ENCODE data around the gene NEIL1. TPM values are rescaled to one million over a fixed set of nuclear protein-coding genes. Genes with fewer than 3 reads are reported as not detected.
"Not testable (repeated sequence)": the region's sequence is repeated elsewhere in the genome, so short reads cannot be mapped to it uniquely, and the experiment has no call there.

Gene NEIL1, protein sequence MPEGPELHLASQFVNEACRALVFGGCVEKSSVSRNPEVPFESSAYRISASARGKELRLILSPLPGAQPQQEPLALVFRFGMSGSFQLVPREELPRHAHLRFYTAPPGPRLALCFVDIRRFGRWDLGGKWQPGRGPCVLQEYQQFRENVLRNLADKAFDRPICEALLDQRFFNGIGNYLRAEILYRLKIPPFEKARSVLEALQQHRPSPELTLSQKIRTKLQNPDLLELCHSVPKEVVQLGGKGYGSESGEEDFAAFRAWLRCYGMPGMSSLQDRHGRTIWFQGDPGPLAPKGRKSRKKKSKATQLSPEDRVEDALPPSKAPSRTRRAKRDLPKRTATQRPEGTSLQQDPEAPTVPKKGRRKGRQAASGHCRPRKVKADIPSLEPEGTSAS
- 21.7 and 29.5 TPM in 2 replicates for total RNA-seq
- 29.5 and 34.5 TPM in 2 replicates for polyA plus RNA-seq
- 4.2 and 12.2 TPM in 2 replicates for polyA plus RNA-seq (2011; cell fraction: cytosol; rRNA removed)
- polyA plus RNA-seq (2011; cell fraction: nucleus; rRNA removed): 156 and 206 TPM in 2 replicates
- 10.6 and 11.3 TPM in 2 replicates for polyA plus RNA-seq (2012)
- 14.8 and 29.0 TPM in 2 replicates for polyA minus RNA-seq
- 3.4 TPM for polyA minus RNA-seq (2011; cell fraction: cytosol; rRNA and poly(A)+ RNA removed)
- polyA minus RNA-seq (2011; cell fraction: nucleus; rRNA and poly(A)+ RNA removed): 23.5 and 34.7 TPM in 2 replicates
- percentile 48 among the genes with signal in this experiment for Bru-seq, nascent RNA
- BruChase-seq, experiment 1, labeled RNA remaining after a 6-hour chase: percentile 68 among the genes with signal in this experiment
- BruChase-seq, experiment 2, labeled RNA remaining after a 2-hour chase: percentile 64 among the genes with signal in this experiment
- long read RNA-seq, partial matches to known transcripts: 6 of 22 reads
- long read RNA-seq, other reads (novel, unspliced or antisense): 13 of 22 reads

DNA sequence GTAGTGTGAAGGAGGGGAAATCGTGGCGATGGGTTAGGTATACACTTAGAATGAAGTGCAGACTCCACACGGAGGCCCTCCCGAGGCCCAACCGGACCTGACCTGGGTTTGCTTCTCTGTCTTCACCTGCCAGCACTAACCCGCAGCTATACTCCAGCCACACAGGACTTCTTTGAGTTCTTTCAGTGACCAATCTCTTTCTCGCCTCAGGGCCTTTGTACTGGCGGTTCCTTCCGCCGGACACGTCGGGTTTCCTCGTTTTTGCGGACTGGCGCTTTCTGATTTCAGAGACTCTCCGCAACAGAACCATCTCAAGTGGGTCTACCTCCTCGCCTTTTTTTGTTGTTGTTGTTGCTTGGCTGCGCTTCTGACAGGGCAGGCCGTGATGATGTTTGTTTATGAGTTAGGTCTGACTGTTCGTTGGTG is at the start of gene NEIL1:
Gene NEIL1, plus strand, starts transcription at position 244 of the 426 bp plus-strand sequence. CDS start 1,867 bp downstream, outside the sequence.
- DNase-seq (ENCODE audit: low read depth, low spot score): peak; percentile 42
- Histone ChIP-seq H3K79me2 (ENCODE audit: control insufficient read depth, insufficient read depth, low read length) (no peaks in the 10 kb centered on the region), H3K9me3 (replicated peaks; ENCODE audit: control insufficient read depth, insufficient read depth, low read length) (no peaks in the 10 kb centered on the region), H3K4me3 (replicated peaks in 1 of 3; ENCODE audit: insufficient read depth in 1 of 3, low read depth in 1 of 3, low read length in 3 of 3) (peak within 1 kb of the TSS; percentile 59 to 84 (median 68)), H3K27ac (ENCODE audit: insufficient read depth, low read depth, low read length) (no peak within 1 kb of the TSS), H3K4me1 (ENCODE audit: control insufficient read depth, extremely low read depth, insufficient read depth, low read length) (peaks cover 7% of the 10 kb centered on the region), H2AFZ (ENCODE audit: low read depth, low read length) (peak within 1 kb of the TSS; percentile 65), H3K36me3 (ENCODE audit: control insufficient read depth in 2 of 2, extremely low read depth in 1 of 2, insufficient read depth in 2 of 2, low read length in 2 of 2) (no peaks in the 10 kb centered on the region), H3K9me1 (replicated peaks; ENCODE audit: control insufficient read depth, extremely low read depth, insufficient read depth, low read length) (no peaks in the 10 kb centered on the region), H4K20me1 (replicated peaks; ENCODE audit: control insufficient read depth, extremely low read depth, insufficient read depth, low read length) (no peaks in the 10 kb centered on the region), H3K9ac (replicated peaks; ENCODE audit: extremely low read depth, insufficient read depth, low read length) (peak within 1 kb of the TSS; percentile 28), H3K4me2 (ENCODE audit: insufficient read depth, low read length) (peak within 1 kb of the TSS; percentile 53), H3K27me3 (ENCODE audit: control insufficient read depth in 2 of 2, insufficient read depth in 2 of 2, low read length in 2 of 2) (no peaks in the 10 kb centered on the region)
- TF ChIP-seq, protein P1, sequence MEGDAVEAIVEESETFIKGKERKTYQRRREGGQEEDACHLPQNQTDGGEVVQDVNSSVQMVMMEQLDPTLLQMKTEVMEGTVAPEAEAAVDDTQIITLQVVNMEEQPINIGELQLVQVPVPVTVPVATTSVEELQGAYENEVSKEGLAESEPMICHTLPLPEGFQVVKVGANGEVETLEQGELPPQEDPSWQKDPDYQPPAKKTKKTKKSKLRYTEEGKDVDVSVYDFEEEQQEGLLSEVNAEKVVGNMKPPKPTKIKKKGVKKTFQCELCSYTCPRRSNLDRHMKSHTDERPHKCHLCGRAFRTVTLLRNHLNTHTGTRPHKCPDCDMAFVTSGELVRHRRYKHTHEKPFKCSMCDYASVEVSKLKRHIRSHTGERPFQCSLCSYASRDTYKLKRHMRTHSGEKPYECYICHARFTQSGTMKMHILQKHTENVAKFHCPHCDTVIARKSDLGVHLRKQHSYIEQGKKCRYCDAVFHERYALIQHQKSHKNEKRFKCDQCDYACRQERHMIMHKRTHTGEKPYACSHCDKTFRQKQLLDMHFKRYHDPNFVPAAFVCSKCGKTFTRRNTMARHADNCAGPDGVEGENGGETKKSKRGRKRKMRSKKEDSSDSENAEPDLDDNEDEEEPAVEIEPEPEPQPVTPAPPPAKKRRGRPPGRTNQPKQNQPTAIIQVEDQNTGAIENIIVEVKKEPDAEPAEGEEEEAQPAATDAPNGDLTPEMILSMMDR (IDR thresholded peaks at IDR 0.05; ENCODE audit: extremely low read depth in 1 of 2, insufficient read depth in 1 of 2, low read depth in 1 of 2, low read length in 2 of 2): no peak
- no peak for TF ChIP-seq POLR2AphosphoS5 (IDR thresholded peaks at IDR 0.05; ENCODE audit: insufficient read depth, low read depth, low read length)
- TF ChIP-seq GATA2 (IDR thresholded peaks at IDR 0.05; ENCODE audit: insufficient read depth, insufficient read length, low read depth, low read length): no peak
- TF ChIP-seq FOS (IDR thresholded peaks at IDR 0.05; ENCODE audit: borderline replicate concordance, insufficient read depth, low read length): no peak
- TF ChIP-seq POLR2A (IDR thresholded peaks at IDR 0.05; ENCODE audit: low read depth, low read length): no peak
- TF ChIP-seq, protein P2, sequence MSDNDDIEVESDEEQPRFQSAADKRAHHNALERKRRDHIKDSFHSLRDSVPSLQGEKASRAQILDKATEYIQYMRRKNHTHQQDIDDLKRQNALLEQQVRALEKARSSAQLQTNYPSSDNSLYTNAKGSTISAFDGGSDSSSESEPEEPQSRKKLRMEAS (IDR thresholded peaks at IDR 0.05; ENCODE audit: insufficient read depth, insufficient read length): no peak
- no peak for TF ChIP-seq EZH2 (IDR thresholded peaks at IDR 0.05; ENCODE audit: borderline replicate concordance, low read depth, low read length, severe bottlenecking)
- TF ChIP-seq JUN (IDR thresholded peaks at IDR 0.05; ENCODE audit: borderline replicate concordance, insufficient read depth, insufficient read length, low read depth): no peak
- TF ChIP-seq MYC (IDR thresholded peaks at IDR 0.05; ENCODE audit: low read depth, low read length): no peak
- ChIA-PET POLR2A (interaction anchor here (0.6 kb wide), 1 partner anchor 98 kb away, joined by 4 read pairs; no protein-coding TSS in a partner anchor), CTCF (no interaction called here)
- dilution Hi-C loops (cut with MboI; ENCODE audit: extremely low pct_ligation_motif_present, low sequenced_read_pairs): no loop called here
- intact Hi-C loops (cut with micrococcal nuclease): no loop called here
- BruUV-seq (replicated peaks): no TSS peak
- peak; percentile 79 for FAIRE-seq

DNA sequence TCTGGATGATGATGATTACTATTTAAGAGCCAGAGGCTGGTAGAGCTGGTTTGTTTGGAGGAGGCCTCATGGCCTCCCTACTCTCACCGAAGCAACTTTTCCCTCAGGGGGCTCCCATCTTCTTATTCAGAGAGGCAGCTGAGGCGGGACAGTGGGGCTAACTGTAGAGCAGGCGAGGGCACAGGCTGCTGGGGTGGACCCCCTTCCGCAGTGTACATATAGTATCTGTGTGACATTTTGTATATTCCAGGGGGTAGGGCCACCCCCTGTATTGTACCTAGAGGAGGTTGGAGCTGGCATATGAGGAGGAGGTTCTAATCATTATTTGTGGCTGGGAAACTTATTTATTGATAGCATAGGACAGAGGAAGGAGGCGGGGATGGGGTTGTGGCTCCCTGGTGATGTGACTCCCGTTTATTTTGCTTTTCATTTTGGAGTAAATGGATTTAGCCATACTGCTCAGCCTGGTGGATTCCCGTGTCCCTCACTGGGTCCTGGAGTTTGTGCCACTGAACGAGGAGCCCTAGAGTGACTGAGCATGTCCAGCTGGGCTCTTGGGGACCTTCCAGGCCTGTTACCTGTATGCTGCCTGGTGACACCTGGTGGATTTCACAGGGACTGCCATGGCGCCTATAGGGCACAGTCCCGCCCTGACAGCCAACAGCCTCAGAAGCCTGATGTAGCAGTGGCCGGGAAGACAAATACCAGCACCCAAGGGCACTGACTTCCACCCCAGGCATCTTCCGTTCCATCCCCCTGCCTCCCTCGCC is 48.1 kb upstream of the NEIL1 start:
- POLR2A ChIA-PET; FAIRE-seq; H3K79me2 ChIP-seq (ENCODE audit: control insufficient read depth, insufficient read depth, low read length): not testable (repeated sequence)

More for the DNA sequence above, 48.1 kb upstream of the NEIL1 start:
- dilution Hi-C loops (cut with MboI; ENCODE audit: extremely low pct_ligation_motif_present, low sequenced_read_pairs); H3K36me3 ChIP-seq (ENCODE audit: control insufficient read depth in 2 of 2, extremely low read depth in 1 of 2, insufficient read depth in 2 of 2, low read length in 2 of 2); H3K9ac ChIP-seq (replicated peaks; ENCODE audit: extremely low read depth, insufficient read depth, low read length); H3K4me2 ChIP-seq (ENCODE audit: insufficient read depth, low read length); H3K27me3 ChIP-seq (ENCODE audit: control insufficient read depth in 2 of 2, insufficient read depth in 2 of 2, low read length in 2 of 2); H3K9me1 ChIP-seq (replicated peaks; ENCODE audit: control insufficient read depth, extremely low read depth, insufficient read depth, low read length); BruUV-seq (replicated peaks); DNase-seq (ENCODE audit: low read depth, low spot score); H2AFZ ChIP-seq (ENCODE audit: low read depth, low read length); H4K20me1 ChIP-seq (replicated peaks; ENCODE audit: control insufficient read depth, extremely low read depth, insufficient read depth, low read length); H3K4me3 ChIP-seq (replicated peaks in 1 of 3; ENCODE audit: insufficient read depth in 1 of 3, low read depth in 1 of 3, low read length in 3 of 3); H3K9me3 ChIP-seq (replicated peaks; ENCODE audit: control insufficient read depth, insufficient read depth, low read length); intact Hi-C loops (cut with micrococcal nuclease); H3K4me1 ChIP-seq (ENCODE audit: control insufficient read depth, extremely low read depth, insufficient read depth, low read length); H3K27ac ChIP-seq (ENCODE audit: insufficient read depth, low read depth, low read length): not testable (repeated sequence)
- CTCF ChIA-PET: interaction anchor here (1.0 kb wide), 1 partner anchor 270 kb away, joined by 3 read pairs; no protein-coding TSS in a partner anchor

Measured in endothelial cell of umbilical vein (primary cell).